Natural killer cell (primary cell): ENCODE measurements around the gene AGPAT1. TPM values are rescaled to one million over a fixed set of nuclear protein-coding genes. Genes with fewer than 3 reads are reported as not detected.

Experiments used
- ATAC-seq, 3 donors: fragments of 150-1000 bp in 2 of 3; fragments of 200-7000 bp in 1 of 3; cut with Tn5 transposase; 1 replicate in 1 of 3; 2 replicates in 2 of 3; pipeline ENCODE4 v1.10.0; 2021; ENCODE audit warnings: mild to moderate bottlenecking in 2 of 3, moderate library complexity in 2 of 3
- DNase-seq, 2 donors: peaks; one replicate each; pipeline versions ENCODE4 v3.0.0 to v3.0.0-alpha.2; 2013 to 2021; ENCODE audit warnings: mixed read lengths in 1 of 2
- H3K27ac ChIP-seq: one replicate; pipeline ENCODE4 v1.5.1; 2013; ENCODE audit warnings: mild to moderate bottlenecking, low read length
- H3K27me3 ChIP-seq: one replicate; pipeline ENCODE4 v1.6.1; 2013; ENCODE audit warnings: low read length; ENCODE audit not compliant: control insufficient read depth, insufficient read depth
- H3K36me3 ChIP-seq: one replicate; pipeline ENCODE4 v1.6.1; 2013; ENCODE audit warnings: low read length; ENCODE audit not compliant: control insufficient read depth, insufficient read depth
- H3K4me1 ChIP-seq: one replicate; pipeline ENCODE4 v1.6.1; 2013; ENCODE audit warnings: low read length; ENCODE audit not compliant: control insufficient read depth, insufficient read depth
- H3K4me3 ChIP-seq: one replicate; pipeline ENCODE4 v1.5.1; 2013; ENCODE audit warnings: low read length
- H3K9me3 ChIP-seq: one replicate; pipeline ENCODE4 v1.6.1; 2013; ENCODE audit warnings: low read length; ENCODE audit not compliant: control insufficient read depth, insufficient read depth
- H3K27ac Mint-ChIP-seq, 2 donors: one replicate each; pipeline ENCODE4 v1.8.0; 2022; ENCODE audit warnings: mild to moderate bottlenecking in 2 of 2, mixed read lengths in 2 of 2, moderate library complexity in 1 of 2
- H3K27me3 Mint-ChIP-seq, 2 donors: one replicate each; pipeline ENCODE4 v1.8.0; 2022; ENCODE audit warnings: low read depth in 2 of 2, mixed read lengths in 2 of 2
- H3K36me3 Mint-ChIP-seq: one replicate; pipeline ENCODE4 v1.8.0; 2022; ENCODE audit warnings: mixed read lengths
- H3K4me1 Mint-ChIP-seq, 2 donors: one replicate each; pipeline ENCODE4 v1.8.0; 2022; ENCODE audit warnings: mixed read lengths in 2 of 2
- H3K4me3 Mint-ChIP-seq: one replicate; pipeline ENCODE4 v1.8.0; 2022; ENCODE audit warnings: mild to moderate bottlenecking, moderate library complexity, mixed read lengths
- H3K9me3 Mint-ChIP-seq, 2 donors: one replicate each; pipeline ENCODE4 v1.8.0; 2022; ENCODE audit warnings: mixed read lengths in 2 of 2
- WGBS: methylation state at CpG from one replicate; pipeline ENCODE4 v1.1.7; 2013; ENCODE audit warnings: missing lambda C conversion rate; ENCODE audit not compliant: insufficient coverage; 5-methylcytosine and 5-hydroxymethylcytosine counted together
- intact Hi-C: fragments of 100-400 bp; cut with micrococcal nuclease; formaldehyde crosslinking; loops from one replicate; pipeline ENCODE4 v1.14.2; 2022
- total RNA-seq, 4 donors: library from RNA; stranded (reverse); fragments of 120-200 nt in 1 of 4; gene quantifications; one replicate each; pipeline versions ENCODE4 v1.2.3 to v1.2.4, GENCODE V29; 2013 to 2022
- TF ChIP-seq, protein P1 (sequence below): fragments of 200-600 bp; IDR thresholded peaks from one replicate; pipeline ENCODE4 v1.8.0; 2022; ENCODE audit warnings: antibody characterized with exemption

AGPAT1 gene
- total RNA-seq, 3 donors from 2014 or later (not counting 1 experiment from before 2014, with no cell fraction given): 29.5 to 31.9 (median 31.2) TPM

GRCh38 chr6:32127717-32128592, 47.9 kb downstream of the AGPAT1 start, which contains the start of gene ATF6B:
Gene ATF6B, minus strand, starts transcription at chr6:32128246. Its CDS starts 39 bp downstream, at chr6:32128207.
- Histone ChIP-seq H3K9me3 (no peaks in the 10 kb centered on the region), H3K36me3 (peaks cover 18% of the 10 kb centered on the region), H3K4me1 (peaks cover 37% of the 10 kb centered on the region), H3K4me3 (peak within 1 kb of the TSS; percentile 98), H3K27me3 (no peaks in the 10 kb centered on the region), H3K27ac (peak within 1 kb of the TSS; percentile 85)
- Mint-ChIP-seq H3K36me3 (peaks cover 7% of the 10 kb centered on the region), H3K4me3 (peak within 1 kb of the TSS; percentile 94), H3K4me1 (peaks cover 51 to 56% of the 10 kb centered on the region in 2 donors), H3K27ac (peak within 1 kb of the TSS; percentile 93 to 98), H3K27me3 (no peaks in the 10 kb centered on the region), H3K9me3 (no peaks in the 10 kb centered on the region)
- peak; percentile 91 to 100 for DNase-seq
- peak; percentile 92 to 99 (median 96) for ATAC-seq
- intact Hi-C loops: loop anchor here (1.0 kb wide), 1 partner anchor 67 kb away; no protein-coding TSS in a partner anchor
- TF ChIP-seq, protein P1, sequence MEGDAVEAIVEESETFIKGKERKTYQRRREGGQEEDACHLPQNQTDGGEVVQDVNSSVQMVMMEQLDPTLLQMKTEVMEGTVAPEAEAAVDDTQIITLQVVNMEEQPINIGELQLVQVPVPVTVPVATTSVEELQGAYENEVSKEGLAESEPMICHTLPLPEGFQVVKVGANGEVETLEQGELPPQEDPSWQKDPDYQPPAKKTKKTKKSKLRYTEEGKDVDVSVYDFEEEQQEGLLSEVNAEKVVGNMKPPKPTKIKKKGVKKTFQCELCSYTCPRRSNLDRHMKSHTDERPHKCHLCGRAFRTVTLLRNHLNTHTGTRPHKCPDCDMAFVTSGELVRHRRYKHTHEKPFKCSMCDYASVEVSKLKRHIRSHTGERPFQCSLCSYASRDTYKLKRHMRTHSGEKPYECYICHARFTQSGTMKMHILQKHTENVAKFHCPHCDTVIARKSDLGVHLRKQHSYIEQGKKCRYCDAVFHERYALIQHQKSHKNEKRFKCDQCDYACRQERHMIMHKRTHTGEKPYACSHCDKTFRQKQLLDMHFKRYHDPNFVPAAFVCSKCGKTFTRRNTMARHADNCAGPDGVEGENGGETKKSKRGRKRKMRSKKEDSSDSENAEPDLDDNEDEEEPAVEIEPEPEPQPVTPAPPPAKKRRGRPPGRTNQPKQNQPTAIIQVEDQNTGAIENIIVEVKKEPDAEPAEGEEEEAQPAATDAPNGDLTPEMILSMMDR: no peak
- WGBS: under 1% methylated on average over 44 of the region's 44 CpGs

DNA sequence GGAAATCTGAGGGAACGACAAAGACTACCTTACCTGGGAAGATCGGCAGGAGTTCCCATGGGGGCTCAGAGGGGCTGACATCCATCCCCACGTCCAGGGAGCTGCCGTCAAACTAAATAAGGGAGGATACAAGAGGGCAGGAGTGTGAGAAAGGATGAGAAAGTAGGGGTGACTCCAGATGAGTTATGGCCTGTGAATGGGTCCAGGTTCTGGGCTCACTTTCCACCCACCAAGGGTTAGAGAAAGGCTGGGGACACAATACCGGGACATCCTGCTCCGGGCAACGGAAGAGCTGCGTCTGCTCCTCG, 48.5 kb downstream of the AGPAT1 start:
- H3K4me3 ChIP-seq: peak overlapping the region; percentile 98
- peak overlapping the region; percentile 93 to 98 for H3K27ac Mint-ChIP-seq
- H3K4me1 Mint-ChIP-seq: peaks cover 51 to 56% of the 10 kb centered on the region in 2 donors
- no peak for ATAC-seq
- no peak for DNase-seq
- no peaks in the 10 kb centered on the region for H3K9me3 ChIP-seq
- peak overlapping the region; percentile 94 for H3K4me3 Mint-ChIP-seq
- 13% methylated on average over 9 of the region's 9 CpGs for WGBS
- TF ChIP-seq, protein P1: no peak
- peak overlapping the region; percentile 85 for H3K27ac ChIP-seq
- intact Hi-C loops: no loop called here
- H3K36me3 Mint-ChIP-seq: peaks cover 7% of the 10 kb centered on the region
- H3K27me3 ChIP-seq: no peaks in the 10 kb centered on the region
- no peaks in the 10 kb centered on the region for H3K9me3 Mint-ChIP-seq
- peaks cover 18% of the 10 kb centered on the region for H3K36me3 ChIP-seq
- peaks cover 37% of the 10 kb centered on the region for H3K4me1 ChIP-seq
- H3K27me3 Mint-ChIP-seq: no peaks in the 10 kb centered on the region

- Histone ChIP-seq H3K27ac (no peak overlapping the region), H3K27me3 (no peaks in the 10 kb centered on the region), H3K4me1 (peaks cover 37% of the 10 kb centered on the region), H3K4me3 (no peak overlapping the region), H3K9me3 (no peaks in the 10 kb centered on the region), H3K36me3 (peaks cover 22% of the 10 kb centered on the region)
- Mint-ChIP-seq H3K36me3 (peaks cover 7% of the 10 kb centered on the region), H3K4me1 (peaks cover 51 to 60% of the 10 kb centered on the region in 2 donors), H3K9me3 (no peaks in the 10 kb centered on the region), H3K4me3 (peak overlapping the region; percentile 94), H3K27ac (peak overlapping the region; percentile 93 to 98), H3K27me3 (no peaks in the 10 kb centered on the region)
- DNase-seq: no peak
- intact Hi-C loops: no loop called here
- no peak for ATAC-seq
- WGBS: 79% methylated on average over 7 of the region's 8 CpGs
- TF ChIP-seq, protein P1: no peak
Measured at GRCh38 chr6:32126880-32127279, 49.0 kb downstream of the AGPAT1 start.
